ENCODE results near the gene ADAM33.

DNA sequence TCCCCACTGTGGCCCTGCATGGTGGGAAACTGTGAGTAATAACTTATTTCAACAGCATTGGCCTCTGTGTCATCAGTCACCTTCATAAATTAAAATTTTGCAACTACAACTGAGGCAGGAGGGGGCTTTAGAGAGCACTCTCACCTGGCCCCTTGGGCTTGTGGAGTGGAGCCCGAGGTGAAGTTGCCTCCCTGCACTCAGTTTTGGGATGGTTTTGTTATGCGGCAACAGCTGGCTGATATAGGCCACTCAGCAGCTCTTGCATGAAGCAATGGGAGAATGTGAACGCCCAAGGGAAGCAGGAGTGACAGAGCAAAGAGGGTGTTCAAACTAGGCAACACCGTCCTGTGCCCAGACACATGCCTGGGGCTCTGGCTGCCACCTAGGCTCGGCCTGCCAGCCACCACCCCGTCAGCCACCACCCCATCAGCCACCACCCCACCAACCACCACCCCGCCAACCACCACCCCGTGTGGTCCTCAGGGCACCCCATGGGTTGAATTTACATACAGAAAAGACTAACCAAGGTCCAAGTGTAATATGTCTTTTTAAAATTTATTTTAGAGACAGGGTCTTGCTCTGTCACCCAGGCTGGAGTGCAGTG is 14.3 kb downstream of the ADAM33 start:
- TF ChIP-seq POLR2A (IDR thresholded peaks at IDR 0.05; ENCODE audit: low read depth, low read length) = no peak
- no peak for TF ChIP-seq TAF1 (IDR thresholded peaks at IDR 0.05; ENCODE audit: borderline replicate concordance, low read depth, low read length)

All from GM12892 (cell line).